NCI-H146 treated with DMSO at 0.1 percent for 48 hours (cell line): ENCODE data around the gene TXNDC11.
A peak's percentile ranks its signal among the peaks of the same experiment; 100 is the strongest.
"Not testable (repeated sequence)": the region's sequence is repeated elsewhere in the genome, so short reads cannot be mapped to it uniquely, and the experiment has no call there.

Experiments
- DNase-seq: peaks from one replicate; lab custom pipeline; 2025; ENCODE audit not compliant: unreplicated experiment; lab: John Stamatoyannopoulos, UW

The TXNDC11 gene, protein sequence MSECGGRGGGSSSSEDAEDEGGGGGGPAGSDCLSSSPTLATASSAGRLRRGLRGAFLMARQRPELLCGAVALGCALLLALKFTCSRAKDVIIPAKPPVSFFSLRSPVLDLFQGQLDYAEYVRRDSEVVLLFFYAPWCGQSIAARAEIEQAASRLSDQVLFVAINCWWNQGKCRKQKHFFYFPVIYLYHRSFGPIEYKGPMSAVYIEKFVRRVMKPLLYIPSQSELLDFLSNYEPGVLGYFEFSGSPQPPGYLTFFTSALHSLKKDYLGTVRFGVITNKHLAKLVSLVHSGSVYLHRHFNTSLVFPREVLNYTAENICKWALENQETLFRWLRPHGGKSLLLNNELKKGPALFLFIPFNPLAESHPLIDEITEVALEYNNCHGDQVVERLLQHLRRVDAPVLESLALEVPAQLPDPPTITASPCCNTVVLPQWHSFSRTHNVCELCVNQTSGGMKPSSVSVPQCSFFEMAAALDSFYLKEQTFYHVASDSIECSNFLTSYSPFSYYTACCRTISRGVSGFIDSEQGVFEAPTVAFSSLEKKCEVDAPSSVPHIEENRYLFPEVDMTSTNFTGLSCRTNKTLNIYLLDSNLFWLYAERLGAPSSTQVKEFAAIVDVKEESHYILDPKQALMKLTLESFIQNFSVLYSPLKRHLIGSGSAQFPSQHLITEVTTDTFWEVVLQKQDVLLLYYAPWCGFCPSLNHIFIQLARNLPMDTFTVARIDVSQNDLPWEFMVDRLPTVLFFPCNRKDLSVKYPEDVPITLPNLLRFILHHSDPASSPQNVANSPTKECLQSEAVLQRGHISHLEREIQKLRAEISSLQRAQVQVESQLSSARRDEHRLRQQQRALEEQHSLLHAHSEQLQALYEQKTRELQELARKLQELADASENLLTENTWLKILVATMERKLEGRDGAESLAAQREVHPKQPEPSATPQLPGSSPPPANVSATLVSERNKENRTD

GRCh38 chr16:11742536-11743307 lies at the start of gene TXNDC11:
Gene TXNDC11 (minus strand): TSS chr16:11742857. CDS start chr16:11742730, 127 bp downstream.
- peak; percentile 96 for DNase-seq

DNA sequence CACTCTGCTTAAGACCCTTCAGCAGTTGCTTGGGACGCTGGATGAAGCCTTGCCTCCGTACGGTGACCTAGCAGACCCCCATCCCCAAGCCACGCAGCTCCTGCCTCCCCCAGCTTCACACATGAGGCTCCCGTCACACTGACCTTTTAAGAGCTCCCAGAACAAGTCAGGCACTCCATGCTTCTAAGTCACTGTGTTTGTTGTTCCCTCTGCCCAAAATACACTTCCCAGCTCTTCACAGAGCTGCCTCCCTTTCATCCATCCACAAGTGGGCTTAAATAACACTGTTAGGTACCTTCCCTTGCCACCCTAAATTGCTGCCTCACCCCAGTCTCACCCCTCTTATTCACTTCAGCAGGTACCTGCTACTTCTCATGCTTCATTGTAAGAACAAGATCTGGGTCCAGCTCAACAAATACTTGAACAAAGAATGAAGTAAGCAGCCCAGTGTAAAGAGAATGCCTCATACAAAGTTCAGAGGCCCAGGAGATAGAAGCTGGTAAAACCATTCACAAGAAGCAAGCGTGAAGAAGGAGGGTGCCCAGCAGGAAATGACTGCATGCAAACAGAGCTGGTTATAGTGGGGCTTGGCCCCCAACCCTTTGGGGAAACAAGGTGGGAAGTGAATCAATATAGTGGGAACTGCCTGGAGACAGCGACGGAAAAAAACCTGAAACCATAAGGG lies 48.6 kb upstream of the TXNDC11 start:
- DNase-seq, result no peak

DNA sequence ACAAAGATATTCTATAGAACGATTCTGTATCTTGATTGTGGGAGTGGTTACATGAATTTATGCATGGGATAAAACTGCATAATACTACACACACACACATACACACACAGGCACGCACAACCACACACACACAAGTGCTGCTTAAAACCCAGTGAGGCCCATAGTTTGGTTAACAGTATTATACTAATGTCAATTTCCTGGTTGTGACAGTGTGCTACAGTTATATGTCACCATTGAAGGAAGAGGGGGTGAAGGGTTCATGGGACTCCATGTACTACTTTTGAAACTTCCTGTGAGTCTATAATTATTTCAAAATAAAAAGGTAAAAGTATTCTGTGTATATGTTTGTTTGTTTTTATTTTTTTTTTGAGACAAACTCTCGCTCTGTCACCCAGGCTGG lies 46.3 kb upstream of the TXNDC11 start:
- no peak for DNase-seq

DNA sequence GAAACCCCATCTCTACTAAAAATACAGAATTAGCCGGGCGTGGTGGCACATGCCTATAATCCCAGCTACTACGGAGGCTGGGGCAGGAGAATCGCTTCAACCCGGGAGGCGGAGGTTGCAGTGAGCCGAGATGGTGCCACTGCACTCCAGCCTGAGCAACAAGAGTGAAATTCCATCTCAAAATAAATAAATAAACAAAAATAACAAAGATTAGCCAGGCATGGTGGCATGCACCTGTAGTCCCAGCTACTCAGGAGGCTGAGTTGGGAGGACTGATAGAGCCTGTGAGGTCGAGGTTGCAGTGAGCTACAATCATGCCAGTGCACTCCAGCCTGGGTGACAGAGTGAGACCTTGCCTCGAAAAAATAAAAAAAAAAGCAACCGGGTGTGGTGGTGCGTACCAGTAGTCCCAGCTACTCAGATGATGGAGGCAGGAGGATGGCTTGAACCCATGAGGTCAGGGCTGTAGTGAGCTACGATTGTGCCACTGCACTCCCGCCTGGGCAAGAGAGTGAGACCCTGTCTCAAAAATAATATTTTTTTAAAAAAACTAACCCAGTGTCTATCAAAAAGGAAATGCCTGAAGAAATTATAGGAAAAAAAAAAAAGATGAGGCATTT lies 42.4 kb upstream of the TXNDC11 start:
- not testable (repeated sequence) for DNase-seq

- DNase-seq, result not testable (repeated sequence)
Observed at GRCh38 chr16:11784381-11784780, 41.7 kb upstream of the TXNDC11 start.

- no peak for DNase-seq
Observed at GRCh38 chr16:11784038-11784369, 41.3 kb upstream of the TXNDC11 start.

DNA sequence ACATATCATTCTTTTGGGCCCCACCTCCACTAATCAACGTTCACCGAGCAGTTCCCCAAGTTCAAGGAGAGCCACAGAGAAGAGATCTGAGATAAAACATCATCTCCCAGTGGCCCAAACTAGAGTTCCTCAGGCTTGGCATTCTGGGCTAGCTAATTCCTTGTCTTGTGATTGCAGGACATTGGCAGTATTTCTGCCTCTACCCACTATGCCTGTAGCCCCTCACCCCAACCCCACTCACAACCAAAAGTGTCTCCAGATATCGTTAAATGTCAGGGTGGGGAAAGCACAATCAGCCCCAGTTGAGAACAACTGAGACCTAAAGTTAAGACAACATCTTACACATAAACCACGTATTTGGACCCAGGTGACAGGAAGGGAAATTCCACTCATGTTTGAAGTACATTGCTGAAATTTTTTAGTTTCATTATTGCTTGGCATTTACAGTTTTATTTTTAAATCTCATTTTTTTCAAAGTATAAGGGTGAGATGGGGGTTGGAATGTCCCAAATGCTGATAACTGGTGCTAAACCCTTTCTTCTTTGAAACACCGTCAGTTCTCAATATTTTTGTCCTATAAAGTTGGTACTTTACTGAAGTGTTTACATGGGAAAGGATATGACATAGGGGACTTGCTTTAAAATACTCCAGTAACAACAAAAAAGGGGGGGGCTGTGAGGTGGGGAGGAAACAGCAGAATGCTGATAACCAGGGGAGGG lies 40.8 kb upstream of the TXNDC11 start:
- no peak for DNase-seq

DNA sequence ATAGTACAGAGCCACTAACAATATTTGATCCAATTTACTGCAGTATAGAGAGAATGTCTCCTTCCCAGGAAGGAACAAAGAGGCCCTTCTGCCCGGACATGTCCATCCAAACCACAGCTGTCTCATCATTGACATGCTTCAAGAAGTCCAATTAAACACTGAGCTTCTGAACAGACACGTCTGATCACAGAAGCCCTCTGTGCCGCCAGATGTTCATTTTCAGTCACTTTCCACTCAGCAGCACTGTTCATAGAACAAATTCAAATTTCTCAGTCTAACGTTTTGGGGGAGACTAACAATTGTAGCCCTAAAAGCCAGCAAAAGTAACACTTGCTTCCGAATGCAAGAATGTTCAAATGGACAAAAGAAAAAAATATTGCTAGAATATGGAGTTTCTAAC lies 39.1 kb upstream of the TXNDC11 start:
- DNase-seq, result peak; percentile 65

GRCh38 chr16:11780991-11781680 lies 38.5 kb upstream of the TXNDC11 start:
- no peak for DNase-seq

GRCh38 chr16:11779074-11779473 lies 36.4 kb upstream of the TXNDC11 start:
- no peak for DNase-seq

GRCh38 chr16:11774065-11774626 lies 31.5 kb upstream of the TXNDC11 start:
- DNase-seq, result no peak

DNA sequence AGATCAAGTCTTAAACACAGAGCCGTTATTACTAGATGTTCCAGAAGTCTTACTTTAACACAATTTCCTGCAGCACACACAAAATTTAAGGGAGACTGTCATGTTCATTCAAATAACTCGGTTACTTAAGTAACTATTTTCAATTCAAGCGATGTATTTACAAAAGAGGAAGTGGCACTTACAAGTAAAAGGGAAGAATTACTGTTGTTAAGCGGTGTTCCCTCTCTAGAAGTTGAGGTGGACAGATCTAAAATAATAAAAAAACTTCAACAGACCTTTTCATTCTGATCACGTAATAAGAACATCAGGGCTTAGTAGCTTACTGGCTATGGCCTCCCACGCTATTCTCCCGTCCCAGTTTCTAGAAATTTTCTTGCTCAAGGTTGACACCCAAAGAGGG lies 26.2 kb upstream of the TXNDC11 start:
- no peak for DNase-seq

GRCh38 chr16:11762431-11762830 lies 19.8 kb upstream of the TXNDC11 start:
- DNase-seq, result no peak

- no peak for DNase-seq
Observed at GRCh38 chr16:11759997-11760396, 17.3 kb upstream of the TXNDC11 start.

DNA sequence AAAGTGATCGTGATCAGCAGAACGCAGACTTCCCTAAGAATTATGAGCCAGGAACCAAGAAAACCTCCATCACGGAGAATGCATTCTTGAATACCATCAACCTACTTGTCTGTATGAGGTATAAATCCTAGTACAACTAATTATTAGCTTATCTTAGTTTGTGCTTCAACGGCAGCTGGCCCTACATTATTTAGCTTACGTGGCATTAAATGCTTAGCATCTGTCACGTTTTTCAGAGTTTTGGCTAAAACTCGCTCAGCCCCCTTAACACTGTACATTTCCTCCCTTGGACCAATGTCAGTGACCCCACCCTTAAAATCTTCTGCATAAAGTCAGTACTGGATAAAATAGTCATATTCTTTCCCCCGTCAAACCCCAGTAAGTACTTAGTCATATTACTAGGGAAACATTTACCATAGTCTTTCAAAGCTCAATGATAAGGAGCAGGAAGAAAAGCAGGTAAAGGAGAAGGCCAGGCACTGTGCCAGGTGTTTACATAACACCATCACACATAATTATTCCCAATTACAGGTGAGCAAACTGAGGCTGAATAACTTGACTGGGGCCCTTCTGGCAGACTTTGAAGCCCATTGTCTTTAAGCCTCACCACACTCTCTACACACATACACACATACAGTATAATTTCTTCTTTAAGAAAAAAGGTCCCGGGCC lies 16.6 kb upstream of the TXNDC11 start:
- peak; percentile 33 for DNase-seq

GRCh38 chr16:11757671-11758545 lies 15.3 kb upstream of the TXNDC11 start:
- no peak for DNase-seq

DNA sequence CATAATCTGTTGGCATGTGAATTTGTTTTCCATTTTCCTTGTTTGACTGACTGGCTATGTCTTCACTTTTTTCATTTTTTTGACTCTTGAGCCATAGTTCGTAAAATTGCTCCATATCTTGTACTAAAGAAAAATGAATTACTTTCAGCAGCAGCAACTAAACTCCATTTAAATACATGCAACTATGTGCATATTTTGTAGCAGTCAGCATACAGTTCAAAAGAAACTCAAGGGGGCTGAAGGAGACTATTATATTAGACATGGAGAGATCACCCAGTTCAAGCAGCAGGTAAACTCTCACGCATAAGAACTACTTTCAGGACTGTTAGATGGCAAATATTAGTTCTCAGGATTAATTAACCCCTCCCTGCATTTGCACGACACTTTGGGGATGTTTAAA lies 13.6 kb upstream of the TXNDC11 start:
- no peak for DNase-seq
